ENCODE measurements around the gene CUX1.

DNA sequence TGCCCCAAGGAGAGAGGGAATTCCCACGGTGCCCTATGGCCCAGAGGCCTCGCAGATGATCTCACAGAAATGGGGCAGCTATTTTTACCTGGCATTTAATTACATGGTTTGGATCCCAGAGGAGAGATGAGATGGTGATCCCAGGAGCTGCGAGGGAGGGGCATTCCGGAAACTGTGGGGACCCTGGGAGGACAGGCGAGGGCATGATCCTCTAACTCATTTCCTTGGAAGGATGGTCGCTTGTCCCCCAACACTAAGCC lies 478.7 kb downstream of the CUX1 start:
- TF ChIP-seq, protein P1, sequence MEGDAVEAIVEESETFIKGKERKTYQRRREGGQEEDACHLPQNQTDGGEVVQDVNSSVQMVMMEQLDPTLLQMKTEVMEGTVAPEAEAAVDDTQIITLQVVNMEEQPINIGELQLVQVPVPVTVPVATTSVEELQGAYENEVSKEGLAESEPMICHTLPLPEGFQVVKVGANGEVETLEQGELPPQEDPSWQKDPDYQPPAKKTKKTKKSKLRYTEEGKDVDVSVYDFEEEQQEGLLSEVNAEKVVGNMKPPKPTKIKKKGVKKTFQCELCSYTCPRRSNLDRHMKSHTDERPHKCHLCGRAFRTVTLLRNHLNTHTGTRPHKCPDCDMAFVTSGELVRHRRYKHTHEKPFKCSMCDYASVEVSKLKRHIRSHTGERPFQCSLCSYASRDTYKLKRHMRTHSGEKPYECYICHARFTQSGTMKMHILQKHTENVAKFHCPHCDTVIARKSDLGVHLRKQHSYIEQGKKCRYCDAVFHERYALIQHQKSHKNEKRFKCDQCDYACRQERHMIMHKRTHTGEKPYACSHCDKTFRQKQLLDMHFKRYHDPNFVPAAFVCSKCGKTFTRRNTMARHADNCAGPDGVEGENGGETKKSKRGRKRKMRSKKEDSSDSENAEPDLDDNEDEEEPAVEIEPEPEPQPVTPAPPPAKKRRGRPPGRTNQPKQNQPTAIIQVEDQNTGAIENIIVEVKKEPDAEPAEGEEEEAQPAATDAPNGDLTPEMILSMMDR (IDR thresholded peaks at IDR 0.05), result no peak
- TF ChIP-seq POLR2A (IDR thresholded peaks at IDR 0.05), result no peak
